Thyroid gland (tissue), 4 donors: Measurements from ENCODE around the gene PLVAP. TPM values are rescaled to one million over a fixed set of nuclear protein-coding genes. Genes with fewer than 3 reads are reported as not detected.

ENCODE experiments used
- DNase-seq, 2 donors: peaks; one replicate each; pipeline ENCODE4 v3.0.0-alpha.2; 2019
- H3K27ac ChIP-seq, 3 donors: fragments of 200-600 bp; sonication (generic); 1 replicate in 2 of 3; 2 replicates in 1 of 3; pipeline ENCODE4 v1.5.1; 2016 to 2019; ENCODE audit warnings: mild to moderate bottlenecking in 1 of 3, moderate library complexity in 1 of 3
- H3K27me3 ChIP-seq: fragments of 200-600 bp; sonication (generic); one replicate; pipeline ENCODE4 v1.5.1; 2019
- H3K36me3 ChIP-seq, 2 donors: fragments of 200-600 bp; sonication (generic); one replicate each; pipeline ENCODE4 v1.5.1; 2016 to 2019
- H3K4me1 ChIP-seq, 2 donors: fragments of 200-600 bp; sonication (generic); one replicate each; pipeline ENCODE4 v1.5.1; 2017 to 2019
- H3K4me3 ChIP-seq, 3 donors: fragments of 200-600 bp; sonication (generic); replicated peaks in 1 of 3; 1 replicate in 2 of 3; 2 replicates in 1 of 3; pipeline ENCODE4 v1.5.1; 2016; ENCODE audit warnings: mild to moderate bottlenecking in 1 of 3
- H3K9me3 ChIP-seq: fragments of 200-600 bp; sonication (generic); one replicate; pipeline ENCODE4 v1.5.1; 2017
- CTCF ChIP-seq, 6 experiments: fragments of 200-600 bp in 3 of 6; fragments of 450-650 bp in 3 of 6; sonication (generic) in 3 of 6; IDR thresholded peaks; one replicate each; pipeline ENCODE4 v1.5.1; 2016 to 2019; ENCODE audit warnings: antibody characterized with exemption in 6 of 6, mild to moderate bottlenecking in 2 of 6, inconsistent platforms in 1 of 6, moderate library complexity in 1 of 6
- POLR2A ChIP-seq, 2 donors: fragments of 450-650 bp; IDR thresholded peaks; one replicate each; pipeline ENCODE4 v1.6.1; 2017; ENCODE audit warnings: antibody characterized with exemption in 2 of 2, mild to moderate bottlenecking in 2 of 2, moderate library complexity in 1 of 2
- WGBS, 2 donors: methylation state at CpG; one replicate each; pipeline ENCODE4 v1.1.5; 2017; 5-methylcytosine and 5-hydroxymethylcytosine counted together
- intact Hi-C: fragments of 100-400 bp; cut with DNase I; formaldehyde crosslinking; loops from one replicate; pipeline ENCODE4 v1.15.1; 2023
- total RNA-seq, 4 donors: library from RNA; depleted of rRNA; stranded (reverse); fragments of >200 nt; gene quantifications; one replicate each; pipeline ENCODE4 v1.2.3, GENCODE V29; 2016

PLVAP gene
- total RNA-seq, 4 donors from 2014 or later, result 103 to 322 (median 174) TPM

- Histone ChIP-seq H3K4me1 (peaks cover 0 to under 1% of the 10 kb centered on the region in 2 donors), H3K36me3 (no peaks in the 10 kb centered on the region), H3K27ac (no peak overlapping the region), H3K4me3 (no peak overlapping the region), H3K27me3 (no peaks in the 10 kb centered on the region), H3K9me3 (no peaks in the 10 kb centered on the region)
- no peak for DNase-seq
- WGBS, 2 donors, result 88 to 91% methylated on average over 8 of the region's 8 CpGs
- intact Hi-C loops, result no loop called here
- TF ChIP-seq CTCF (IDR thresholded peaks at IDR 0.05) (no peak), POLR2A (IDR thresholded peaks at IDR 0.05) (no peak)
Measured at GRCh38 chr19:17414097-17414496, 37.0 kb upstream of the PLVAP start.

GRCh38 chr19:17411801-17412200, 34.7 kb upstream of the PLVAP start:
- no peaks in the 10 kb centered on the region for H3K36me3 ChIP-seq
- H3K9me3 ChIP-seq, result no peaks in the 10 kb centered on the region
- no peak for TF ChIP-seq CTCF (IDR thresholded peaks at IDR 0.05)
- TF ChIP-seq POLR2A (IDR thresholded peaks at IDR 0.05), result no peak
- H3K27me3 ChIP-seq, result no peaks in the 10 kb centered on the region
- intact Hi-C loops, result no loop called here
- no peak for DNase-seq
- peaks cover 0 to 2% of the 10 kb centered on the region in 2 donors for H3K4me1 ChIP-seq
- no peak overlapping the region for H3K4me3 ChIP-seq
- 81 to 89% methylated on average over 5 to 11 of the region's 11 CpGs for WGBS, 2 donors
- no peak overlapping the region for H3K27ac ChIP-seq

GRCh38 chr19:17409990-17410389, 32.8 kb upstream of the PLVAP start:
- H3K36me3 ChIP-seq, result no peaks in the 10 kb centered on the region
- no peaks in the 10 kb centered on the region for H3K9me3 ChIP-seq
- no peak for DNase-seq
- no peak for TF ChIP-seq CTCF (IDR thresholded peaks at IDR 0.05)
- TF ChIP-seq POLR2A (IDR thresholded peaks at IDR 0.05), result no peak
- 90 to 96% methylated on average over 9 of the region's 9 CpGs for WGBS, 2 donors
- no peak overlapping the region for H3K4me3 ChIP-seq
- intact Hi-C loops, result no loop called here
- H3K4me1 ChIP-seq, result peaks cover 0 to 13% of the 10 kb centered on the region in 2 donors
- no peaks in the 10 kb centered on the region for H3K27me3 ChIP-seq
- no peak overlapping the region for H3K27ac ChIP-seq

DNA sequence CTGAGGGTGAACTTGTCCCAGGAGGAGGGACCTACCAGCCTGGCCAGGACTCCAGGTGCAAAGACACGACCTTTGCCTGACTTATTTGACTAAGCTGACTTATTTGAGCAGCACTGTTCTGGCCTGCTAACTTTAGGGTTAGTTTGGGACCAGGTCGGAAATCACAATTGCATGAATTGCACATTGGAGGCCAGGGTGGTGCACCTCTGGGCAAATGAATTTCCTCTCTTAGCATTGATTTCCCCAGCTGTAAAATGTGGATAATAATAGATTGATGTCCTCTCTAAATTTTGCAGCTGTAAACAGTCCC, 29.7 kb upstream of the PLVAP start:
- no peak for TF ChIP-seq POLR2A (IDR thresholded peaks at IDR 0.05)
- no peak for TF ChIP-seq CTCF (IDR thresholded peaks at IDR 0.05)
- 63 to 75% methylated on average over 2 of the region's 2 CpGs for WGBS, 2 donors
- Histone ChIP-seq H3K9me3 (no peaks in the 10 kb centered on the region), H3K36me3 (no peaks in the 10 kb centered on the region), H3K27me3 (no peaks in the 10 kb centered on the region), H3K4me3 (peak overlapping the region in 1 of 3 donors; percentile 24), H3K27ac (peak overlapping the region in 2 of 3 donors; percentile 74 to 83), H3K4me1 (peaks cover 0 to 13% of the 10 kb centered on the region in 2 donors)
- no peak for DNase-seq
- intact Hi-C loops, result no loop called here

GRCh38 chr19:17406046-17406886, 29.1 kb upstream of the PLVAP start:
- no peak for DNase-seq
- Histone ChIP-seq H3K4me1 (peaks cover 0 to 13% of the 10 kb centered on the region in 2 donors), H3K4me3 (peak overlapping the region in 1 of 3 donors; percentile 24), H3K27me3 (no peaks in the 10 kb centered on the region), H3K27ac (peak overlapping the region; percentile 51 to 83 (median 74)), H3K9me3 (no peaks in the 10 kb centered on the region), H3K36me3 (no peaks in the 10 kb centered on the region)
- intact Hi-C loops, result no loop called here
- TF ChIP-seq POLR2A (IDR thresholded peaks at IDR 0.05), result no peak
- no peak for TF ChIP-seq CTCF (IDR thresholded peaks at IDR 0.05)
- WGBS, 2 donors, result 69 to 84% methylated on average over 7 to 10 of the region's 10 CpGs
